NT2/D1 (cell line): ENCODE measurements around the gene NCAM2.

Experiments
- YY1 ChIP-seq: IDR thresholded peaks from 2 replicates; pipeline ENCODE4 v1.6.1; 2011; ENCODE audit not compliant: insufficient read length, insufficient read depth
- ZNF274 ChIP-seq: IDR thresholded peaks from 2 replicates; pipeline ENCODE4 v1.6.1; 2011; ENCODE audit warnings: mild to moderate bottlenecking, low read depth, low read length

GRCh38 chr21:21010698-21011097 lies 12.5 kb downstream of the NCAM2 start:
- TF ChIP-seq YY1 (no peak), ZNF274 (no peak)
